HG03280 (cell line): Measurements from ENCODE around the gene SSR3.
A peak's percentile ranks its signal among the peaks of the same experiment; 100 is the strongest.
"Not testable (repeated sequence)": the region's sequence is repeated elsewhere in the genome, so short reads cannot be mapped to it uniquely, and the experiment has no call there.

ENCODE experiments used
- ATAC-seq: cut with Tn5 transposase; IDR thresholded peaks from one replicate; pipeline ENCODE4 v1.9.1; 2021; ENCODE audit warnings: mild to moderate bottlenecking, moderate library complexity; ENCODE audit not compliant: unreplicated experiment

The SSR3 gene

GRCh38 chr3:156554842-156555687 is at the start of gene SSR3:
Gene SSR3 (minus strand): TSS chr3:156555117. CDS start chr3:156555089, 28 bp downstream.
- ATAC-seq: peak; percentile 99

- ATAC-seq: no peak
Measured at GRCh38 chr3:156604064-156604641, 49.2 kb upstream of the SSR3 start.

- ATAC-seq: no peak
Measured at GRCh38 chr3:156603379-156604017, 48.6 kb upstream of the SSR3 start.

GRCh38 chr3:156602424-156602823 is 47.5 kb upstream of the SSR3 start:
- ATAC-seq: no peak

- no peak for ATAC-seq
Measured at GRCh38 chr3:156601497-156601896, 46.6 kb upstream of the SSR3 start.

- ATAC-seq: no peak
Measured at GRCh38 chr3:156600834-156601233, 45.9 kb upstream of the SSR3 start.

GRCh38 chr3:156599089-156599874 is 44.4 kb upstream of the SSR3 start:
- no peak for ATAC-seq

- ATAC-seq: no peak
Measured at GRCh38 chr3:156598413-156598812, 43.5 kb upstream of the SSR3 start.

- ATAC-seq: no peak
Measured at GRCh38 chr3:156594219-156594683, 39.3 kb upstream of the SSR3 start.

- ATAC-seq: no peak
Measured at GRCh38 chr3:156593814-156594213, 38.9 kb upstream of the SSR3 start.

GRCh38 chr3:156589806-156590205 is 34.9 kb upstream of the SSR3 start:
- ATAC-seq: not testable (repeated sequence)

GRCh38 chr3:156587760-156588069 is 32.8 kb upstream of the SSR3 start:
- ATAC-seq: no peak

GRCh38 chr3:156586905-156587759 is 32.2 kb upstream of the SSR3 start:
- no peak for ATAC-seq

GRCh38 chr3:156583469-156583868 is 28.6 kb upstream of the SSR3 start:
- ATAC-seq: no peak

GRCh38 chr3:156582532-156583183 is 27.7 kb upstream of the SSR3 start:
- no peak for ATAC-seq

GRCh38 chr3:156581954-156582353 is 27.0 kb upstream of the SSR3 start:
- ATAC-seq: no peak

GRCh38 chr3:156581033-156581432 is 26.1 kb upstream of the SSR3 start:
- no peak for ATAC-seq

GRCh38 chr3:156579427-156579851 is 24.5 kb upstream of the SSR3 start:
- no peak for ATAC-seq

- no peak for ATAC-seq
Measured at GRCh38 chr3:156577736-156578135, 22.8 kb upstream of the SSR3 start.
